Measurements from ENCODE around the gene KRTAP10-11.

The KRTAP10-11 gene

DNA sequence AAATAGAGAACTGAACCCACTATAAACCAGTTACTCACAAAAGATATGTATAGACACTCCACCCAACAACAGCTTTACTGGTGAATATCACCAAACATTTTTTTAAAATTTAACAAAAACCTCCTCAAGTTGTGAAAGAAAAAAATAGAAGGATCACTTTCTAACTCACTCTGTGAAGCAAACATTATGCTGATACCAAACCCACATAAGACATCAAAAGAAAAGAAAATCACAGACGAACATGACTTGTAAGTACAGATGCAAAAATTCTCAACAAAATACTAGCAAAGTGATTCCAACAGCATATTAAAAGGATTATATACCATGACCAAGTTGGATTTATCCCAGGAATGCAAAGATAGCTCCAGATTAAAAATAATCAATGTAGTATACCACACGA lies 45.5 kb downstream of the KRTAP10-11 start:
- Histone ChIP-seq H3K36me3 (ENCODE audit: control insufficient read depth in 5 of 5, insufficient read depth in 5 of 5, low read length in 5 of 5) (no peaks in the 10 kb centered on the region), H3K27ac (ENCODE audit: low read depth, low read length) (no peak overlapping the region), H3K9ac (ENCODE audit: low read length in 5 of 5) (no peak overlapping the region), H3K27me3 (ENCODE audit: control insufficient read depth in 5 of 5, insufficient read depth in 4 of 5, low read length in 5 of 5) (peaks cover 9 to 26% (median 17%) of the 10 kb centered on the region in 5 donors), H3K9me3 (ENCODE audit: control insufficient read depth in 5 of 5, low read length in 5 of 5) (peaks cover 0 to 18% (median 5%) of the 10 kb centered on the region in 5 donors), H3K4me1 (ENCODE audit: control insufficient read depth in 5 of 5, insufficient read depth in 5 of 5, low read length in 5 of 5) (peaks cover 0 to 2% (median 0%) of the 10 kb centered on the region in 5 donors), H3K4me3 (ENCODE audit: low read depth in 1 of 5, low read length in 5 of 5) (no peak overlapping the region)

DNA sequence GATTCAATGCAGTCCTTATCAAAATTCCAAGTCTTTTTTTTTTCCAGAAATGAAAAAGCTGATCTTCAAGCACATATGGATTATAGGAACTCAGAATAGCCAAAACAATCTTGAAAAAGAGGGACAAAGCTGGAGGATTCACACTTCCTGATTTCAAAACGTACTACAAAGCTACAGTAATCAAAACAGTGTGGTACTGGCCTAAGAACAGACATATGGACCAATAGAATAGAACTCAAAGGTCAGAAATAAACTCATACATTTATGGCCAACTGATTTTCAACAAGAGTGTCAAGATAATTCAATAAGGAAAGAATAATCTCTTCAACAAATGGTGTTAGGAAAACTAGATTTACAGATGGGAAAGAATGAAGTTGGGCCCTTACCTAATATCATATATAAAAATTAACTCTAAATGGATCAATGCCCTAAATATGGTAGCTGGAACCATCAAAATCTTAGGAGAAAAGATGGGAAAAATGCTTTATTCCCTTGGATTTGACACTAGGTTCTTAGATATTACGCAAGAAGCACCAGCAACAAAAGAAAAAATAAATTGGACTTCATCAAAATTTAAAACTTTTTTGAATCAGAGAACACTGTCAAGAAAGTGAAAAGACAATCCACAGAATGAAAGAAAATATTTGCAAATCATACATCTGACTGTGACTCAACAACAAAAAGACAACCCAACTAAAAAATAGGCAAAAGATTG lies 46.7 kb downstream of the KRTAP10-11 start:
- peaks cover 14 to 24% (median 17%) of the 10 kb centered on the region in 5 donors for H3K27me3 ChIP-seq (ENCODE audit: control insufficient read depth in 5 of 5, insufficient read depth in 4 of 5, low read length in 5 of 5)
- H3K9ac ChIP-seq (ENCODE audit: low read length in 5 of 5): no peak overlapping the region
- H3K36me3 ChIP-seq (ENCODE audit: control insufficient read depth in 5 of 5, insufficient read depth in 5 of 5, low read length in 5 of 5): no peaks in the 10 kb centered on the region
- no peak overlapping the region for H3K4me3 ChIP-seq (ENCODE audit: low read depth in 1 of 5, low read length in 5 of 5)
- H3K4me1 ChIP-seq (ENCODE audit: control insufficient read depth in 5 of 5, insufficient read depth in 5 of 5, low read length in 5 of 5): no peaks in the 10 kb centered on the region
- H3K9me3 ChIP-seq (ENCODE audit: control insufficient read depth in 5 of 5, low read length in 5 of 5): peaks cover 0 to 18% (median 5%) of the 10 kb centered on the region in 5 donors
- no peak overlapping the region for H3K27ac ChIP-seq (ENCODE audit: low read depth, low read length)

DNA sequence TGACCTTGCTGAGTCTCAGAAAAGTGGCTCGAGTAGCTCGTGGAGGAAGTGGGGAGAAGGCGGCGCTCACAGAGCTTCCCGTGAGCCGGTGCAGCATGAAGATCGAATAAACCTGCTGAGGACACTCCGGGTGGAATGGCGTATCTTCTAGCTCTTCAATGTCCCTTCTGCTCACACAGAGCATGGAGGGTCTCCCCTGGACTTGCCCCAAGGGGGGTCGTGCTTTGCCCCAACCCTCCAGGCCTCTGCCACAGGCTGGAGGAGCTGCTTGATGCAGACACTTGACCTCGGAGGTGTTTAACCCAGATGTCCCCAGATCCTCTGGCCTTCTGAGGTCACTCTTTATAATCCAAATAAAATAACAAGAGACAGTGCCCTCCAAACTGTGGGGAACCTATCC lies 48.6 kb downstream of the KRTAP10-11 start:
- no peaks in the 10 kb centered on the region for H3K4me1 ChIP-seq (ENCODE audit: control insufficient read depth in 5 of 5, insufficient read depth in 5 of 5, low read length in 5 of 5)
- no peak overlapping the region for H3K27ac ChIP-seq (ENCODE audit: low read depth, low read length)
- peaks cover 23 to 39% (median 29%) of the 10 kb centered on the region in 5 donors for H3K27me3 ChIP-seq (ENCODE audit: control insufficient read depth in 5 of 5, insufficient read depth in 4 of 5, low read length in 5 of 5)
- no peak overlapping the region for H3K4me3 ChIP-seq (ENCODE audit: low read depth in 1 of 5, low read length in 5 of 5)
- peaks cover 0 to 18% (median 5%) of the 10 kb centered on the region in 5 donors for H3K9me3 ChIP-seq (ENCODE audit: control insufficient read depth in 5 of 5, low read length in 5 of 5)
- H3K9ac ChIP-seq (ENCODE audit: low read length in 5 of 5): no peak overlapping the region
- no peaks in the 10 kb centered on the region for H3K36me3 ChIP-seq (ENCODE audit: control insufficient read depth in 5 of 5, insufficient read depth in 5 of 5, low read length in 5 of 5)

DNA sequence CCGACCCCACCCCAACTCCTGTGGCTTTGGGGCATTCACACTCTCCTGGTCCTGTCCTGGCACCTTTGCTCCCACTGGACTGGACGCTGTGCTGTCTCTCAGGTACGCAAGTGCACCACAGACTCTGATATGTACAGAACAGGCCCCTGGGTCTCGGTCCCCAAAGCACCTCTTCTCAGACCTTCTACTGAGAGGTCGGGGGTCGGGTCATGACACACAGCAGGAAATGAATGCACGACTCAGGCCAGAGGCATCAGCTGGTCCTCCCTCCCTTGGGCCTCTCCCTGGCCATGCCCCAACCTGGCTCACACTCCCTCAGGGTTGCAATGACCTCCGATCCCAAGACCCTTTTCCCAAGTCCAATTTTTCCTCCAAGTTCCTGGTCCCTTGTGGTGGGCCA lies 49.0 kb downstream of the KRTAP10-11 start:
- Histone ChIP-seq H3K4me3 (ENCODE audit: low read depth in 1 of 5, low read length in 5 of 5) (no peak overlapping the region), H3K4me1 (ENCODE audit: control insufficient read depth in 5 of 5, insufficient read depth in 5 of 5, low read length in 5 of 5) (no peaks in the 10 kb centered on the region), H3K9me3 (ENCODE audit: control insufficient read depth in 5 of 5, low read length in 5 of 5) (peaks cover 0 to 18% (median 5%) of the 10 kb centered on the region in 5 donors), H3K9ac (ENCODE audit: low read length in 5 of 5) (no peak overlapping the region), H3K27me3 (ENCODE audit: control insufficient read depth in 5 of 5, insufficient read depth in 4 of 5, low read length in 5 of 5) (peaks cover 25 to 43% (median 33%) of the 10 kb centered on the region in 5 donors), H3K27ac (ENCODE audit: low read depth, low read length) (no peak overlapping the region), H3K36me3 (ENCODE audit: control insufficient read depth in 5 of 5, insufficient read depth in 5 of 5, low read length in 5 of 5) (no peaks in the 10 kb centered on the region)

DNA sequence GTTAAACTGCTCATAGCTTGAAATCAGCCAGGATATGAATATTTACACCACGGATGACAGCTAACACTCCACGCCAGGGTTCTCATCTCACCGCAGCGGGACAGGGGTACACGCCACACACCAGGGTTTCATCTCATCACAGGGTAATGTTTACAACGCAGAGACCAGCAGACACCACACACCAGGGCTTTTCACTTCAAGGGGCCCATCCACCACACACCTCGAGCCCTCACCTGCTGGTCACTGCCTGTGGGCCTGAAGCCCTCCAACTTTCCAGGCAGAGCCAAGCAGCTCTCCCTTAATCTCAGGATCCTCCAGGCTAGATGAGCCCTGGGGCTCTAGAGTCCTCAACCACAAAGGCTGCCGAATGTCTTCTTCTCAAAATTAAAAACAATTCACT lies 49.4 kb downstream of the KRTAP10-11 start:
- Histone ChIP-seq H3K27ac (ENCODE audit: low read depth, low read length) (no peak overlapping the region), H3K9ac (ENCODE audit: low read length in 5 of 5) (no peak overlapping the region), H3K36me3 (ENCODE audit: control insufficient read depth in 5 of 5, insufficient read depth in 5 of 5, low read length in 5 of 5) (no peaks in the 10 kb centered on the region), H3K4me1 (ENCODE audit: control insufficient read depth in 5 of 5, insufficient read depth in 5 of 5, low read length in 5 of 5) (no peaks in the 10 kb centered on the region), H3K9me3 (ENCODE audit: control insufficient read depth in 5 of 5, low read length in 5 of 5) (peaks cover 0 to 18% (median 5%) of the 10 kb centered on the region in 5 donors), H3K27me3 (ENCODE audit: control insufficient read depth in 5 of 5, insufficient read depth in 4 of 5, low read length in 5 of 5) (peaks cover 25 to 48% (median 36%) of the 10 kb centered on the region in 5 donors), H3K4me3 (ENCODE audit: low read depth in 1 of 5, low read length in 5 of 5) (no peak overlapping the region)

DNA sequence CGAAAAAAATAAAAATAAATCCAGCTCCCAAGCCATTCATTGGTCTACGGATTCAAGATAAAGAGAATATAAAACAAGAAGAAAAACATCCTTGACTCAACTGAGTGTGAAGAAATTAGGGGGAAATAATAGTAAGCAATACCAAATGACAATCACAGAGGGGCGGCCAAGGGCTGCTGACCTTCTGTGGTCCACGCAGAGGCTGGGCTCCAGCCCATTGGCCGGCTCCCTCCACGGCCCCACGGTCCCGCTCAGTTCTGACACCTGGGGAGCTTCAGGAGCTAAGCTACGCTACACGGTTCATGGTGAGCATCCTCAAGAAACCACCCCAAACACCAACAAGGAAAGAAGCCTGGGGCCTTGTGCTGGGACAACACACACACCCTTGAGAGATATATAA lies 50.4 kb downstream of the KRTAP10-11 start:
- H3K9ac ChIP-seq (ENCODE audit: low read length in 5 of 5): no peak overlapping the region
- H3K27me3 ChIP-seq (ENCODE audit: control insufficient read depth in 5 of 5, insufficient read depth in 4 of 5, low read length in 5 of 5): peaks cover 31 to 57% (median 43%) of the 10 kb centered on the region in 5 donors
- H3K4me1 ChIP-seq (ENCODE audit: control insufficient read depth in 5 of 5, insufficient read depth in 5 of 5, low read length in 5 of 5): no peaks in the 10 kb centered on the region

More for the DNA sequence above, 50.4 kb downstream of the KRTAP10-11 start:
- Histone ChIP-seq H3K4me3 (ENCODE audit: low read depth in 1 of 5, low read length in 5 of 5) (no peak overlapping the region), H3K9me3 (ENCODE audit: control insufficient read depth in 5 of 5, low read length in 5 of 5) (peaks cover 0 to 18% (median 5%) of the 10 kb centered on the region in 5 donors), H3K36me3 (ENCODE audit: control insufficient read depth in 5 of 5, insufficient read depth in 5 of 5, low read length in 5 of 5) (no peaks in the 10 kb centered on the region), H3K27ac (ENCODE audit: low read depth, low read length) (no peak overlapping the region)

All from subcutaneous abdominal adipose tissue (tissue), 5 donors.